ENCODE measurements around the gene MEX3C. TPM values are rescaled to one million over a fixed set of nuclear protein-coding genes. Genes with fewer than 3 reads are reported as not detected.

The MEX3C gene
- total RNA-seq, 1 donor from 2014 or later = 24.8 TPM

DNA sequence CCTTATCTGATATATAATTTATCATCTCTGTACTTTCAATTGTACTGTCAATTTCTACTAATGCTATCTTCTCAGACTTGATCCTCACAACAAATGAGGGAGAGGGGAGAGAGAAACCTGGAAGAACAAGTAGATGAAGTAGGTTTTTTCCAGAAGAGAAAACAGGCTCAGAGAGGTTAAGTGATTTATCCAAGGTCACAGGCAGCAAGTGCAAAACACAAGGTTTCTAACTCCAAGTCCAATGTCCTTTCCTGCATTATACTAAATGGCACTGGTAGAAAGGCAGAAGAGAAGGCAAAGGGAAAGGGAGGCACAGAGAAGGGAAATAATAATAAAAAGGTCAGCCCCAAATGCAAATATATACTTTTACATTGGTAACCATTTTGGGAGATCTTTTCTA lies 7.5 kb downstream of the MEX3C start:
- TF ChIP-seq, protein P1, sequence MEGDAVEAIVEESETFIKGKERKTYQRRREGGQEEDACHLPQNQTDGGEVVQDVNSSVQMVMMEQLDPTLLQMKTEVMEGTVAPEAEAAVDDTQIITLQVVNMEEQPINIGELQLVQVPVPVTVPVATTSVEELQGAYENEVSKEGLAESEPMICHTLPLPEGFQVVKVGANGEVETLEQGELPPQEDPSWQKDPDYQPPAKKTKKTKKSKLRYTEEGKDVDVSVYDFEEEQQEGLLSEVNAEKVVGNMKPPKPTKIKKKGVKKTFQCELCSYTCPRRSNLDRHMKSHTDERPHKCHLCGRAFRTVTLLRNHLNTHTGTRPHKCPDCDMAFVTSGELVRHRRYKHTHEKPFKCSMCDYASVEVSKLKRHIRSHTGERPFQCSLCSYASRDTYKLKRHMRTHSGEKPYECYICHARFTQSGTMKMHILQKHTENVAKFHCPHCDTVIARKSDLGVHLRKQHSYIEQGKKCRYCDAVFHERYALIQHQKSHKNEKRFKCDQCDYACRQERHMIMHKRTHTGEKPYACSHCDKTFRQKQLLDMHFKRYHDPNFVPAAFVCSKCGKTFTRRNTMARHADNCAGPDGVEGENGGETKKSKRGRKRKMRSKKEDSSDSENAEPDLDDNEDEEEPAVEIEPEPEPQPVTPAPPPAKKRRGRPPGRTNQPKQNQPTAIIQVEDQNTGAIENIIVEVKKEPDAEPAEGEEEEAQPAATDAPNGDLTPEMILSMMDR (IDR thresholded peaks at IDR 0.05) = no peak

DNA sequence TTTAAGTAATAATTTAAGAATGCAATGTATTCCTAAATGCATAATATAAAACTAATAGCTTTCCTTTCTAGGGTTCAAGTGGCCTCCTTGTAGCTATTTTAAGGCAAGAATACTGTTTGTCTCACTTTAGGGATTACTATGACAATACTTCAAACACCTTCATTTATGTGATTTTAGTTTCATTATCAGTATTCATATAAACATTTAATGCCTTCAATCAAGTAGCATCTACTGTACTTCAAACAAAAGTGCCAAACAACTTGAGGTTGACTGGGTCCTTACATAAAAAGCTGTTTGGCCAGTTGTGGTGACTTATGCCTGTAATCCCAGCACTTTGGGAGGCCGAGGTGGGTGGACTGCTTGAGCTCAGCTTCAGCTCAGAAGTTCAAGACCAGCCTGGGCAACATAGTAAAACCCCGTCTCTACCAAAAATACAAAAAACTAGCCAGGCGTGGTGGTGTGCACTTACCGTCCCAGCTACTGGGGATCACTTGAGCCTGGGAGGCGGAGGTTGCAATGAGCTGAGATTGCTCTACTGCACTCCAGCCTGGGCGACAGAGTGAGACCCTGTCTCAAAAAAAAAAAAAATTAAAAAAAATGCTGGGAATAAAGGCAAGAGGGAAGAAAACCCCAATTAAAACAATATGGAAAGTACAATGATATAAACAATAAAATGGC lies 9.3 kb downstream of the MEX3C start:
- TF ChIP-seq, protein P1 (IDR thresholded peaks at IDR 0.05) = no peak
- ATAC-seq (no peak), DNase-seq (no peak)
- Histone ChIP-seq H3K36me3 (no peaks in the 10 kb centered on the region), H3K27ac (no peak overlapping the region), H3K9me3 (no peaks in the 10 kb centered on the region), H3K4me1 (peaks cover 40% of the 10 kb centered on the region), H3K27me3 (no peaks in the 10 kb centered on the region), H3K4me3 (no peak overlapping the region)
- intact Hi-C loops (cut with DNase I) = no loop called here

More for the DNA sequence above, 7.5 kb downstream of the MEX3C start:
- Histone ChIP-seq H3K4me3 (no peak overlapping the region), H3K27me3 (no peaks in the 10 kb centered on the region), H3K4me1 (peaks cover 57% of the 10 kb centered on the region), H3K36me3 (no peaks in the 10 kb centered on the region), H3K9me3 (no peaks in the 10 kb centered on the region), H3K27ac (no peak overlapping the region)
- intact Hi-C loops (cut with DNase I) = no loop called here
- no peak for ATAC-seq
- DNase-seq = no peak

DNA sequence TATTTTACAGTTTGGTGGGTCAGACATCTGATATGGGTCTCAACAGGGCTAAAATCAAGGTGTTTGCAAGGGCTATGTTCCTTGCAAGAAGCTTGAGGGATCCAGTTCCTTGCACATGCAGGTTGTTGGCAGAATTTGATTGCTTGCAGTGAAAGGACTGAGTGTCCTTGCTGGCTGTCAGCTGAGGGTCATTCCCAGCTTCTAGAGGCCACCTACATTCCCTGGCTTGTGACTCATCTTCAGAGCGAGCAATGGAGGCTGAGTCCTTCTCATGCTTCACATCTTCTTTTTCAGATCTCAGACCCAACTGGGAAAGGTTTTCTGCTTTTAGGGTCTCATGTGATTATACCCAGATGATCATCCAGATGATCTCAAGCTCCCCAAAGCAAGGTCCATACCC lies 12.4 kb downstream of the MEX3C start:
- Histone ChIP-seq H3K27me3 (no peaks in the 10 kb centered on the region), H3K4me3 (no peak overlapping the region), H3K27ac (no peak overlapping the region), H3K4me1 (peaks cover 12% of the 10 kb centered on the region), H3K9me3 (no peaks in the 10 kb centered on the region), H3K36me3 (no peaks in the 10 kb centered on the region)
- TF ChIP-seq, protein P1 (IDR thresholded peaks at IDR 0.05) = no peak
- ATAC-seq (no peak), DNase-seq (no peak)
- intact Hi-C loops (cut with DNase I) = no loop called here

- H3K9me3 ChIP-seq = no peaks in the 10 kb centered on the region
- DNase-seq (no peak), ATAC-seq (no peak)
- no peak overlapping the region for H3K27ac ChIP-seq
- TF ChIP-seq, protein P1 (IDR thresholded peaks at IDR 0.05) = no peak
- intact Hi-C loops (cut with DNase I) = no loop called here
- H3K27me3 ChIP-seq = no peaks in the 10 kb centered on the region
- H3K4me1 ChIP-seq = peaks cover 11% of the 10 kb centered on the region
- H3K36me3 ChIP-seq = no peaks in the 10 kb centered on the region
- H3K4me3 ChIP-seq = no peak overlapping the region
Measured at GRCh38 chr18:51184091-51184457, 13.4 kb downstream of the MEX3C start.

- peaks cover 11% of the 10 kb centered on the region for H3K4me1 ChIP-seq
- ATAC-seq (no peak), DNase-seq (no peak)
Measured at GRCh38 chr18:51183372-51184090, 13.9 kb downstream of the MEX3C start.

More at GRCh38 chr18:51183372-51184090, 13.9 kb downstream of the MEX3C start:
- H3K27me3 ChIP-seq = no peaks in the 10 kb centered on the region
- TF ChIP-seq, protein P1 (IDR thresholded peaks at IDR 0.05) = no peak
- no peaks in the 10 kb centered on the region for H3K9me3 ChIP-seq
- H3K36me3 ChIP-seq = no peaks in the 10 kb centered on the region
- no peak overlapping the region for H3K27ac ChIP-seq
- intact Hi-C loops (cut with DNase I) = no loop called here
- no peak overlapping the region for H3K4me3 ChIP-seq

Measured in upper lobe of right lung (tissue), 1 donor.